ENCODE measurements around the gene BSND. TPM values are rescaled to one million over a fixed set of nuclear protein-coding genes. Genes with fewer than 3 reads are reported as not detected.
A peak's percentile ranks its signal among the peaks of the same experiment; 100 is the strongest.

The BSND gene
- total RNA-seq, 3 donors from 2014 or later: not detected

DNA sequence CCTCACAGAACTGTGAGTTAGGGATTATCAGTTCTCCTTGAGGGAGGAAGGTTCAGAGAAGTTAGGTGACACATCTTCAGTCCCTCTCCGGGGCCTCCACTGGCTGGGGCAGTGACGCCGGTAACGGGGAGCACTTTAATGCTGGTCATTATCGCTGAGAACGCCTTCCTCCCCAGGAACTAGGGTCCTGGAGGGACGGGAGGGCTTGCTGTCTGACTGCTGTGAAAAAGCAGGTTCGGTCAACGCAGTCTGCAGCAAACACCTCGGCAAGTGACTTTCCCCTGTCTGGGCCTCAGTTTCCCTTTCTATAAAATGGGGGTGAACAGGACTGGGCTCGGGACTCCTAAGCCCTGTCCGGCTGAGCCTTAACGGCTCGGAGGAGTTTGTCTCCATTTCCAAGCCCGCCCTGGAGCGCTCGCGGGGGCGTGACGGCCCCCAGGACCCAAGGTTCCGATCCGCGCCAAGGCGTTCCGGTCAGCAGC, 18.6 kb upstream of the BSND start:
- TF ChIP-seq, protein P1, sequence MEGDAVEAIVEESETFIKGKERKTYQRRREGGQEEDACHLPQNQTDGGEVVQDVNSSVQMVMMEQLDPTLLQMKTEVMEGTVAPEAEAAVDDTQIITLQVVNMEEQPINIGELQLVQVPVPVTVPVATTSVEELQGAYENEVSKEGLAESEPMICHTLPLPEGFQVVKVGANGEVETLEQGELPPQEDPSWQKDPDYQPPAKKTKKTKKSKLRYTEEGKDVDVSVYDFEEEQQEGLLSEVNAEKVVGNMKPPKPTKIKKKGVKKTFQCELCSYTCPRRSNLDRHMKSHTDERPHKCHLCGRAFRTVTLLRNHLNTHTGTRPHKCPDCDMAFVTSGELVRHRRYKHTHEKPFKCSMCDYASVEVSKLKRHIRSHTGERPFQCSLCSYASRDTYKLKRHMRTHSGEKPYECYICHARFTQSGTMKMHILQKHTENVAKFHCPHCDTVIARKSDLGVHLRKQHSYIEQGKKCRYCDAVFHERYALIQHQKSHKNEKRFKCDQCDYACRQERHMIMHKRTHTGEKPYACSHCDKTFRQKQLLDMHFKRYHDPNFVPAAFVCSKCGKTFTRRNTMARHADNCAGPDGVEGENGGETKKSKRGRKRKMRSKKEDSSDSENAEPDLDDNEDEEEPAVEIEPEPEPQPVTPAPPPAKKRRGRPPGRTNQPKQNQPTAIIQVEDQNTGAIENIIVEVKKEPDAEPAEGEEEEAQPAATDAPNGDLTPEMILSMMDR (IDR thresholded peaks at IDR 0.05): no peak
- no peaks in the 10 kb centered on the region for H3K9me3 ChIP-seq
- ATAC-seq (no peak), DNase-seq (no peak)
- H3K36me3 ChIP-seq (ENCODE audit: low read depth): no peaks in the 10 kb centered on the region
- H3K4me1 ChIP-seq (ENCODE audit: low read depth): peaks cover 3% of the 10 kb centered on the region
- H3K4me3 ChIP-seq: no peak overlapping the region
- intact Hi-C loops (cut with DNase I, micrococcal nuclease): no loop called here

DNA sequence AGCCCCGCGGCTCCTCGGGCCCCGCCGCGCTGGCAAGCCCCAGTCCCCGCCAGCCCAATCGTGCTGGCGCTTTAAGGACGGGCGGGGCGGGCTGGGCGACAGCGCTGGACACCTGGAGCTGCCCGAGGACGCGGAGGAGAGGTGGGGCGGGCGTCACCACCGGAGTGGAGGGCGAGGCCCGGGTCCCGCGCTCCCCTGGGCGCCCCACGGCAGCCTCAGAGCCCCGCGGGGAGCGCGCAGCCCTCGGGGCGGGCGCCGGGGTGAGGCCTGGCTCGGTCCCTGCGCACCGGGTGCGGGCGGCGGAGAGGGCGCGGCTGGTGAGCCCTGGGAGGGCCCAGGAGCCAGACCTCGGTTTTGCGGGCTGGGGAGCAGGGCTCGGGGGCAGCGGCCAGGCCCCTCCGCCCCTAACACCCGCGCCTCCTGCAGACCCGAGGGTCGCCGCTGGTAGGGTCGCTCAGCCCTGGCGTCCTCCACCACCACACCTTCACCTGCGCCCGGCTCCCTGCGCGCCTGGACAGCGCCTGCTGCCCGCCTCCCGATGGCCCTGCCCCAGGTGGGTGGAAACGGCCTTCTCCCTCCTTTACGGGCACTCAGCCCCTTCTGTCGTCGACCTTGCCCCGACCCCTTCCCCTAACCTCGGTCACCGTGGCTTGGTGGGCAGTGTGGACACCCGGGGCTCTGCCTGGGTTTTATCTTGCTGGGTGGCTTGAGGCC, 18.0 kb upstream of the BSND start, which contains the start of gene TMEM61:
TSS of gene TMEM61 (plus strand) at position 101 of the 714 bp plus-strand sequence. CDS start at position 539, 438 bp downstream.
- Histone ChIP-seq H3K36me3 (ENCODE audit: low read depth) (no peaks in the 10 kb centered on the region), H3K4me1 (ENCODE audit: low read depth) (peaks cover 3% of the 10 kb centered on the region), H3K9me3 (no peaks in the 10 kb centered on the region), H3K4me3 (peak within 1 kb of the TSS; percentile 6)
- intact Hi-C loops (cut with DNase I, micrococcal nuclease): no loop called here
- ATAC-seq (peak; percentile 83), DNase-seq (peak in 2 of 3 donors; percentile 60 to 71)
- TF ChIP-seq, protein P1 (IDR thresholded peaks at IDR 0.05): no peak

DNA sequence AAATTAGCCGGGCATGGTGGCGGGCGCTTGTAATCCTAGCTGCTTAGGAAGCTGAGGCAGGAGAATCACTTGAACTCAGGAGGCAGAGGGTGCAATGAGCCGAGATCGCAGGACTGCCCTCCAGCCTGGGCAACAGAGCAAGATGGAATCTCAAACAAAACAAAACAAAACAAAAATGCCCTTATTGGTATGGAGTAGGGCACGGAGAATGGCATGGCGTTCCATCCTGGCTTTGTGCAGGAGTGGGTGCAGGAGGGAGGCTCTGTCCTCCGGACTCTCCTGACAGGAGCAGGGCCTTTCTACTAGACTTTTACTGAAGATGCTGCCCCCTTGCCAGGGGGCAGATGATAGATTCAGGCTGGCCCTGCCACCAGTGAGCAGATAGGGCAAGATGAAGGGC, 17.3 kb upstream of the BSND start:
- TF ChIP-seq, protein P1 (IDR thresholded peaks at IDR 0.05): no peak
- intact Hi-C loops (cut with DNase I, micrococcal nuclease): no loop called here
- DNase-seq (no peak), ATAC-seq (no peak)
- Histone ChIP-seq H3K9me3 (no peaks in the 10 kb centered on the region), H3K36me3 (ENCODE audit: low read depth) (no peaks in the 10 kb centered on the region), H3K4me1 (ENCODE audit: low read depth) (peaks cover 3% of the 10 kb centered on the region), H3K4me3 (no peak overlapping the region)

DNA sequence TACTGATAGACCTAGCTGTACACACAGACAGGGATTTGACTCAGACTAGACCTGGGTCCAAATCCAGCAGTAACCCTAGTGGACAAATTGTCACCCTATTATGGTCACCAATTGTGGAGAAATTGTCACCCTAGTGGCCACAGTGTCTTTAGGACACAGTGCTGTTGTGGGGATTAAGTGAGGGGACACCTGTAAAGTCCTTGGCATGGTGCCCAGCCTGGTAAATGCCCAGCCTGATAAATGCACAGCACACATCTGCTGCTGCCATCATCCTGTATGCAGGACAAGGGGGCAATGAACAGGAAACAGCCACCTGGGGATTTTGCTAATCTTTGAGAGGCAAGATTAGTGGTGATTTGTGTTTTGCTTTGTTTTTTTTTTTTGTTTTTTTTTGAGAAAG, 16.0 kb upstream of the BSND start:
- Histone ChIP-seq H3K4me1 (ENCODE audit: low read depth) (peaks cover 3% of the 10 kb centered on the region), H3K4me3 (no peak overlapping the region), H3K9me3 (no peaks in the 10 kb centered on the region), H3K36me3 (ENCODE audit: low read depth) (no peaks in the 10 kb centered on the region)
- TF ChIP-seq, protein P1 (IDR thresholded peaks at IDR 0.05): no peak
- intact Hi-C loops (cut with DNase I, micrococcal nuclease): no loop called here
- DNase-seq: no peak
- ATAC-seq: no peak

DNA sequence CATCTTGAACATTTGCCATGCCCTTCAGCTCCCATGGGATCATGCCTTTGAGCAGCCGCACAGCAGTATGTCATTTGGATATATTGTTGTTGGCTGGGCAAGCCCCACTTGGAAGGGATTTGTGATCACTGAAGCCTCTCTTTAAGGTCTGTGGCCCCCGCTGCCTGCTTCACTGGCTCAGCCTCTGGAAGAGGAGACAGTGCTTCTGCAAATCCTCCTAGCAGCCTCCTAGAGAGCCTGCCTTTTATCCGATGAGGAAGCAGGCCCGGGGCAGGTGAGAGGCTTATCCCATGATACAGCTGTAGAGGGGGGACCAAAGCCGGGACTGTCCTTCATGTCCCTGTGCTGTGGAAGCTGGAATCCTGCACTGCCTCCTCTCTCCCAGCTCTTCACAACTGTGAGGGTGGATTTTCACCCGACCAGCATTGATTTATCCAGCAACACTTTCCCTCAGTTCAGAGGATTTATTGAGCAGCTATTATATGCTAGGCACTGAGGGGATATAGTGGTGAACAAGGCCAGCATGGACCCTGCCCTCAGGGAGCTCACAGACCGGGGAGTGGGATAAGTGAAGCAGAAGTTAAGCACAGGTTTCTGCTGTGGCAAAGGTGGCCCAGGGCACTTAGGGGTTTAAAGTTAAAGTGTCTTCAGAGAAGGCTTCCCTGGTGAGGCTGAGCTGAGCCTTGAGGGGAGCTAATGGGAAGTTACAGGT, 14.4 kb upstream of the BSND start:
- intact Hi-C loops (cut with DNase I, micrococcal nuclease): no loop called here
- Histone ChIP-seq H3K4me3 (no peak overlapping the region), H3K36me3 (ENCODE audit: low read depth) (no peaks in the 10 kb centered on the region), H3K9me3 (no peaks in the 10 kb centered on the region), H3K4me1 (ENCODE audit: low read depth) (no peaks in the 10 kb centered on the region)
- TF ChIP-seq, protein P1 (IDR thresholded peaks at IDR 0.05): no peak
- ATAC-seq (no peak), DNase-seq (no peak)
